H1 (cell line): Measurements from ENCODE around the gene SLC7A8. TPM values are rescaled to one million over a fixed set of nuclear protein-coding genes. Genes with fewer than 3 reads are reported as not detected.
A peak's percentile ranks its signal among the peaks of the same experiment; 100 is the strongest.

Experiments used
- BACH1 ChIP-seq: IDR thresholded peaks from 2 replicates; pipeline ENCODE4 v1.6.1; 2012; ENCODE audit warnings: low read length, improper control_type of control experiment
- BCL11A ChIP-seq, 2 experiments: IDR thresholded peaks; one replicate each; pipeline ENCODE4 v1.6.1; 2011; ENCODE audit warnings: low read depth in 2 of 2, low read length in 2 of 2, mild to moderate bottlenecking in 2 of 2
- EZH2 ChIP-seq: fragments of 200-600 bp; sonication (generic); IDR thresholded peaks from 2 replicates; pipeline ENCODE4 v1.7.1; 2012; ENCODE audit warnings: low read depth, mild to moderate bottlenecking, moderate library complexity, low read length, inconsistent platforms; ENCODE audit not compliant: severe bottlenecking
- HDAC6 ChIP-seq: IDR thresholded peaks from one replicate; pipeline ENCODE4 v1.7.1; 2012; ENCODE audit warnings: low read depth, mild to moderate bottlenecking, inconsistent platforms, low read length, moderate library complexity
- JUND ChIP-seq: IDR thresholded peaks from 2 replicates; pipeline ENCODE4 v1.6.1; 2011; ENCODE audit warnings: mild to moderate bottlenecking, improper control_type of control experiment, low read length
- KDM4A ChIP-seq: IDR thresholded peaks from one replicate; pipeline ENCODE4 v1.7.1; 2012; ENCODE audit warnings: low read depth, mild to moderate bottlenecking, moderate library complexity, low read length, inconsistent platforms; ENCODE audit not compliant: severe bottlenecking
- MAX ChIP-seq: IDR thresholded peaks from 2 replicates; pipeline ENCODE4 v1.6.1; 2012; ENCODE audit warnings: inconsistent platforms
- NRF1 ChIP-seq: IDR thresholded peaks from 2 replicates; pipeline ENCODE4 v1.6.1; 2011; ENCODE audit warnings: mild to moderate bottlenecking, low read depth, low read length, improper control_type of control experiment
- POLR2A ChIP-seq, 2 experiments: IDR thresholded peaks; 1 replicate in 1 of 2; 2 replicates in 1 of 2; pipeline ENCODE4 v1.6.1; 2011; ENCODE audit warnings: low read depth in 2 of 2, low read length in 2 of 2, mild to moderate bottlenecking in 2 of 2; ENCODE audit errors: control extremely low read depth in 1 of 2
- POLR2AphosphoS5 ChIP-seq: IDR thresholded peaks from 2 replicates; pipeline ENCODE4 v1.6.1; 2011; ENCODE audit warnings: low read depth, low read length
- POU5F1 ChIP-seq: IDR thresholded peaks from 2 replicates; pipeline ENCODE4 v1.6.1; 2011; ENCODE audit warnings: low read depth, mild to moderate bottlenecking, low read length, moderate library complexity
- RAD21 ChIP-seq, 2 experiments: IDR thresholded peaks in 1 of 2; conservative IDR thresholded peaks in 1 of 2; 2 replicates each; pipeline ENCODE4 v1.6.1; 2011; ENCODE audit warnings: low read depth in 2 of 2, low read length in 2 of 2, improper control_type of control experiment in 1 of 2, inconsistent platforms in 1 of 2, mild to moderate bottlenecking in 1 of 2, moderate library complexity in 1 of 2
- RBBP5 ChIP-seq: IDR thresholded peaks from 2 replicates; pipeline ENCODE4 v1.7.1; 2012; ENCODE audit warnings: low read depth, mild to moderate bottlenecking, inconsistent platforms, low read length, moderate library complexity, borderline replicate concordance
- RXRA ChIP-seq: IDR thresholded peaks from 2 replicates; pipeline ENCODE4 v1.6.1; 2011; ENCODE audit warnings: low read depth, mild to moderate bottlenecking, low read length, moderate library complexity; ENCODE audit not compliant: insufficient read depth
- SP2 ChIP-seq: IDR thresholded peaks from 2 replicates; pipeline ENCODE4 v1.6.1; 2012; ENCODE audit warnings: mild to moderate bottlenecking, low read length, inconsistent platforms
- SRF ChIP-seq: IDR thresholded peaks from 2 replicates; pipeline ENCODE4 v1.6.1; 2011; ENCODE audit warnings: mild to moderate bottlenecking, low read depth, low read length, moderate library complexity
- TAF1 ChIP-seq: IDR thresholded peaks from 2 replicates; pipeline ENCODE4 v1.6.1; 2011; ENCODE audit warnings: mild to moderate bottlenecking, low read depth, low read length
- TBP ChIP-seq: IDR thresholded peaks from 2 replicates; pipeline ENCODE4 v1.6.1; 2011; ENCODE audit warnings: low read depth, low read length, improper control_type of control experiment
- TEAD4 ChIP-seq: IDR thresholded peaks from 2 replicates; pipeline ENCODE4 v1.6.1; 2012; ENCODE audit warnings: low read depth, low read length, inconsistent platforms, mixed read lengths
- USF2 ChIP-seq: IDR thresholded peaks from 2 replicates; pipeline ENCODE4 v1.6.1; 2011; ENCODE audit warnings: low read length, improper control_type of control experiment
- polyA plus RNA-seq, 7 experiments: library from polyadenylated mRNA; depleted of rRNA in 3 of 7; stranded (reverse) in 5 of 7; unstranded in 2 of 7; fragments of >200 nt in 5 of 7; fragments of 200-250 nt in 2 of 7; gene quantifications; 1 replicate in 5 of 7; 2 replicates in 1 of 7; 4 replicates in 1 of 7; pipeline versions ENCODE4 v1.2.1 to v1.2.3, GENCODE V29; 2011 to 2013; ENCODE audit warnings: missing spikeins in 2 of 7, mixed read lengths in 2 of 7
- total RNA-seq: library from RNA; stranded (reverse); fragmentation: NEBNext Ultra II Directional; extraction: Animal tissue kit (Norgen Biotek cat#: 25700); gene quantifications from 2 replicates; pipeline ENCODE4 v1.2.1, GENCODE V29; 2021

SLC7A8 gene
- total and polyA plus RNA-seq, 2 of the 8 experiments (the other 6 are each of a cell fraction or from before 2014, with no cell fraction given) = 182 to 204 TPM

GRCh38 chr14:23183479-23183878 is at the start of gene SLC7A8 (continued):
- TF ChIP-seq EZH2 (no peak), RAD21 (IDR thresholded peaks at IDR 0.05 in 1 of 2, conservative IDR thresholded peaks at IDR 0.05 in 1 of 2; ENCODE audit: low read depth in 2 of 2, low read length in 2 of 2) (no peak), TBP (peak; percentile 92), BCL11A (IDR thresholded peaks at IDR 0.05; ENCODE audit: low read depth in 2 of 2, low read length in 2 of 2) (no peak), USF2 (no peak), RBBP5 (0 out of 2 replicates have a peak, but pooled peaks have one; percentile 24), JUND (no peak), POLR2A (IDR thresholded peaks at IDR 0.05; ENCODE audit: control extremely low read depth in 1 of 2, low read depth in 2 of 2, low read length in 2 of 2) (peak; percentile 86 to 89), SRF (no peak), SP2 (no peak), KDM4A (no peak), MAX (no peak), BACH1 (no peak), HDAC6 (no peak), NRF1 (no peak), POLR2AphosphoS5 (peak; percentile 84), TEAD4 (no peak), RXRA (no peak), POU5F1 (no peak), TAF1 (peak; percentile 86)
